Measurements from ENCODE around the gene BICD2.

Gene BICD2

GRCh38 chr9:92747459-92748232, 17.0 kb downstream of the BICD2 start:
- DNase-seq: no peak

GRCh38 chr9:92746567-92747458, 17.8 kb downstream of the BICD2 start:
- no peak for DNase-seq

- DNase-seq: no peak
These were observed 18.8 kb downstream of the BICD2 start for GRCh38 chr9:92745881-92746280.

- no peak for DNase-seq
These were observed 19.3 kb downstream of the BICD2 start for GRCh38 chr9:92745331-92745730.

- DNase-seq: no peak
These were observed 23.7 kb downstream of the BICD2 start for GRCh38 chr9:92740969-92741368.

- DNase-seq: no peak
These were observed 24.1 kb downstream of the BICD2 start for GRCh38 chr9:92740446-92740961.

GRCh38 chr9:92740009-92740408, 24.6 kb downstream of the BICD2 start:
- DNase-seq: no peak

- no peak for DNase-seq
These were observed 25.2 kb downstream of the BICD2 start for GRCh38 chr9:92739346-92739970.

GRCh38 chr9:92738661-92739081, 26.0 kb downstream of the BICD2 start:
- DNase-seq: no peak

- no peak for DNase-seq
These were observed 26.9 kb downstream of the BICD2 start for GRCh38 chr9:92737611-92738299.

- DNase-seq: no peak
These were observed 27.4 kb downstream of the BICD2 start for GRCh38 chr9:92737216-92737606.

GRCh38 chr9:92736563-92737215, 27.9 kb downstream of the BICD2 start:
- no peak for DNase-seq

- no peak for DNase-seq
These were observed 28.7 kb downstream of the BICD2 start for GRCh38 chr9:92735636-92736562.

- no peak for DNase-seq
These were observed 29.6 kb downstream of the BICD2 start for GRCh38 chr9:92734931-92735635.

- DNase-seq: no peak
These were observed 33.7 kb downstream of the BICD2 start for GRCh38 chr9:92730897-92731296.

- DNase-seq: no peak
These were observed 34.9 kb downstream of the BICD2 start for GRCh38 chr9:92729735-92730155.

GRCh38 chr9:92728831-92729734, 35.5 kb downstream of the BICD2 start:
- no peak for DNase-seq

- no peak for DNase-seq
These were observed 36.6 kb downstream of the BICD2 start for GRCh38 chr9:92727716-92728700.
